GM23248 (cell line): ENCODE results near the gene LDLRAD3. TPM values are rescaled to one million over a fixed set of nuclear protein-coding genes. Genes with fewer than 3 reads are reported as not detected.

Source experiments
- DNase-seq: peaks from one replicate; pipeline ENCODE4 v3.0.0-alpha.2; 2015
- H2AFZ ChIP-seq: fragments of 200-600 bp; sonication (generic); 2 replicates; pipeline ENCODE4 v1.6.1; 2016; ENCODE audit warnings: antibody characterized with exemption
- H3F3A ChIP-seq: fragments of 200-600 bp; sonication (generic); 2 replicates; pipeline ENCODE4 v1.6.1; 2016; ENCODE audit warnings: mild to moderate bottlenecking, antibody characterized with exemption, mixed run types; ENCODE audit not compliant: insufficient read depth
- H3K27ac ChIP-seq: fragments of 200-600 bp; sonication (generic); 2 replicates; pipeline ENCODE4 v1.5.1; 2016; ENCODE audit warnings: mild to moderate bottlenecking
- H3K27me3 ChIP-seq: fragments of 200-600 bp; sonication (generic); replicated peaks from 2 replicates; pipeline ENCODE4 v1.6.1; 2016; ENCODE audit warnings: mild to moderate bottlenecking; ENCODE audit not compliant: insufficient read depth
- H3K36me3 ChIP-seq: fragments of 200-600 bp; sonication (generic); 2 replicates; pipeline ENCODE4 v1.6.1; 2016; ENCODE audit warnings: low read depth, mild to moderate bottlenecking
- H3K4me1 ChIP-seq: fragments of 200-600 bp; sonication (generic); 2 replicates; pipeline ENCODE4 v1.6.1; 2016; ENCODE audit warnings: mild to moderate bottlenecking; ENCODE audit not compliant: insufficient read depth
- H3K4me2 ChIP-seq: fragments of 200-600 bp; sonication (generic); one replicate; pipeline ENCODE4 v1.6.1; 2016; ENCODE audit warnings: mild to moderate bottlenecking; ENCODE audit not compliant: unreplicated experiment
- H3K4me3 ChIP-seq: fragments of 200-600 bp; sonication (generic); 2 replicates; pipeline ENCODE4 v1.5.1; 2016; ENCODE audit warnings: mild to moderate bottlenecking
- H3K79me2 ChIP-seq: fragments of 200-600 bp; sonication (generic); 2 replicates; pipeline ENCODE4 v1.6.1; 2016; ENCODE audit warnings: mild to moderate bottlenecking; ENCODE audit not compliant: insufficient read depth
- H3K9ac ChIP-seq: fragments of 200-600 bp; sonication (generic); 2 replicates; pipeline ENCODE4 v1.6.1; 2016; ENCODE audit warnings: mild to moderate bottlenecking
- H3K9me2 ChIP-seq: fragments of 200-600 bp; sonication (generic); 2 replicates; pipeline ENCODE4 v1.6.1; 2016; ENCODE audit warnings: mixed run types, mild to moderate bottlenecking, moderate library complexity; ENCODE audit not compliant: insufficient read depth
- H3K9me3 ChIP-seq: fragments of 200-600 bp; sonication (generic); one replicate; pipeline ENCODE4 v1.6.1; 2017; ENCODE audit warnings: low read depth
- H4K20me1 ChIP-seq: fragments of 200-600 bp; sonication (generic); 2 replicates; pipeline ENCODE4 v1.6.0; 2016; ENCODE audit not compliant: insufficient read depth
- EZH2 ChIP-seq: fragments of 200-600 bp; sonication (generic); IDR thresholded peaks from 2 replicates; pipeline ENCODE4 v1.6.1; 2018; ENCODE audit warnings: antibody characterized with exemption, mild to moderate bottlenecking; ENCODE audit not compliant: insufficient read depth, poor library complexity, severe bottlenecking
- EZH2phosphoT487 ChIP-seq: fragments of 200-600 bp; sonication (generic); IDR thresholded peaks from 2 replicates; pipeline ENCODE4 v1.6.1; 2018; ENCODE audit warnings: antibody characterized with exemption, moderate library complexity, mild to moderate bottlenecking, low read depth; ENCODE audit not compliant: insufficient read depth
- WGBS, 2 experiments: methylation state at CpG; one replicate each; pipeline ENCODE4 v1.1.6; 2015 to 2017; ENCODE audit warnings: low lambda C conversion rate in 2 of 2, low coverage in 1 of 2; ENCODE audit errors: missing lambda C conversion rate in 2 of 2; 5-methylcytosine and 5-hydroxymethylcytosine counted together
- in situ Hi-C: fragments of 300-500 bp; cut with MboI; formaldehyde crosslinking; loops from 2 replicates; pipeline ENCODE4 v1.15.0; 2020
- polyA plus RNA-seq: library from polyadenylated mRNA; unstranded; fragments of >200 nt; fragmentation: Nextera tagmentation; extraction: Ambion mirVana; gene quantifications from 2 replicates; pipeline ENCODE4 v1.2.1, GENCODE V29; 2016
- total RNA-seq: library from RNA; depleted of rRNA; stranded (reverse); fragments of >200 nt; shearing (Covaris generic); gene quantifications from 2 replicates; pipeline ENCODE4 v1.2.3, GENCODE V29; 2014

Gene LDLRAD3
- total and polyA plus RNA-seq, 2 experiments from 2014 or later: 6.2 to 6.6 TPM

GRCh38 chr11:36046932-36047331 lies 103.1 kb downstream of the LDLRAD3 start:
- H3K4me3 ChIP-seq: no peak overlapping the region
- in situ Hi-C loops: no loop called here
- no peak for DNase-seq
- WGBS, 2 experiments: 63 to 81% methylated on average over 1 of the region's 1 CpG
- H3K36me3 ChIP-seq: no peaks in the 10 kb centered on the region
- H3K79me2 ChIP-seq: no peaks in the 10 kb centered on the region
- H3K4me1 ChIP-seq: no peaks in the 10 kb centered on the region
- H3K9me2 ChIP-seq: no peaks in the 10 kb centered on the region
- no peaks in the 10 kb centered on the region for H3K9me3 ChIP-seq
- no peak overlapping the region for H2AFZ ChIP-seq
- TF ChIP-seq EZH2 (no peak), EZH2phosphoT487 (no peak)
- no peaks in the 10 kb centered on the region for H3K27me3 ChIP-seq
- H3F3A ChIP-seq: no peaks in the 10 kb centered on the region
- H3K4me2 ChIP-seq: no peak overlapping the region
- no peak overlapping the region for H3K27ac ChIP-seq
- H4K20me1 ChIP-seq: no peaks in the 10 kb centered on the region
- H3K9ac ChIP-seq: no peak overlapping the region

GRCh38 chr11:36047344-36047743 lies 103.5 kb downstream of the LDLRAD3 start:
- Histone ChIP-seq H3K36me3 (no peaks in the 10 kb centered on the region), H3K4me3 (no peak overlapping the region), H2AFZ (no peak overlapping the region), H3K9me2 (no peaks in the 10 kb centered on the region), H3K4me1 (no peaks in the 10 kb centered on the region), H3K27me3 (no peaks in the 10 kb centered on the region), H3K9me3 (no peaks in the 10 kb centered on the region), H3K27ac (no peak overlapping the region), H3F3A (no peaks in the 10 kb centered on the region), H4K20me1 (no peaks in the 10 kb centered on the region), H3K79me2 (no peaks in the 10 kb centered on the region), H3K9ac (no peak overlapping the region), H3K4me2 (no peak overlapping the region)
- DNase-seq: no peak
- 84 to 93% methylated on average over 2 of the region's 2 CpGs for WGBS, 2 experiments
- no peak for TF ChIP-seq EZH2
- TF ChIP-seq EZH2phosphoT487: no peak
- in situ Hi-C loops: no loop called here

GRCh38 chr11:36048496-36049247 lies 104.8 kb downstream of the LDLRAD3 start:
- H3K79me2 ChIP-seq: no peaks in the 10 kb centered on the region
- H3K4me2 ChIP-seq: no peak overlapping the region
- DNase-seq: no peak
- H4K20me1 ChIP-seq: no peaks in the 10 kb centered on the region
- no peak overlapping the region for H3K9ac ChIP-seq
- no peaks in the 10 kb centered on the region for H3K27me3 ChIP-seq
- no peaks in the 10 kb centered on the region for H3K9me3 ChIP-seq
- H2AFZ ChIP-seq: no peak overlapping the region
- WGBS, 2 experiments: 82 to 85% methylated on average over 5 of the region's 5 CpGs
- H3K27ac ChIP-seq: no peak overlapping the region
- in situ Hi-C loops: no loop called here
- no peaks in the 10 kb centered on the region for H3K4me1 ChIP-seq
- no peak overlapping the region for H3K4me3 ChIP-seq
- TF ChIP-seq EZH2phosphoT487: no peak
- no peak for TF ChIP-seq EZH2
- H3K36me3 ChIP-seq: no peaks in the 10 kb centered on the region
- H3F3A ChIP-seq: no peaks in the 10 kb centered on the region
- H3K9me2 ChIP-seq: no peaks in the 10 kb centered on the region

GRCh38 chr11:36051235-36052144 lies 107.6 kb downstream of the LDLRAD3 start:
- Histone ChIP-seq H3K4me1 (no peaks in the 10 kb centered on the region), H3K36me3 (no peaks in the 10 kb centered on the region), H2AFZ (no peak overlapping the region), H3K79me2 (no peaks in the 10 kb centered on the region), H4K20me1 (no peaks in the 10 kb centered on the region), H3K9ac (no peak overlapping the region), H3K9me3 (no peaks in the 10 kb centered on the region), H3K4me2 (no peak overlapping the region), H3K27ac (no peak overlapping the region), H3K9me2 (no peaks in the 10 kb centered on the region), H3K4me3 (no peak overlapping the region), H3F3A (no peaks in the 10 kb centered on the region), H3K27me3 (no peaks in the 10 kb centered on the region)
- WGBS, 2 experiments: 96% methylated on average over 8 of the region's 8 CpGs
- in situ Hi-C loops: no loop called here
- TF ChIP-seq EZH2phosphoT487 (no peak), EZH2 (no peak)
- no peak for DNase-seq
